ENCODE results near the gene PRPF40B.

DNA sequence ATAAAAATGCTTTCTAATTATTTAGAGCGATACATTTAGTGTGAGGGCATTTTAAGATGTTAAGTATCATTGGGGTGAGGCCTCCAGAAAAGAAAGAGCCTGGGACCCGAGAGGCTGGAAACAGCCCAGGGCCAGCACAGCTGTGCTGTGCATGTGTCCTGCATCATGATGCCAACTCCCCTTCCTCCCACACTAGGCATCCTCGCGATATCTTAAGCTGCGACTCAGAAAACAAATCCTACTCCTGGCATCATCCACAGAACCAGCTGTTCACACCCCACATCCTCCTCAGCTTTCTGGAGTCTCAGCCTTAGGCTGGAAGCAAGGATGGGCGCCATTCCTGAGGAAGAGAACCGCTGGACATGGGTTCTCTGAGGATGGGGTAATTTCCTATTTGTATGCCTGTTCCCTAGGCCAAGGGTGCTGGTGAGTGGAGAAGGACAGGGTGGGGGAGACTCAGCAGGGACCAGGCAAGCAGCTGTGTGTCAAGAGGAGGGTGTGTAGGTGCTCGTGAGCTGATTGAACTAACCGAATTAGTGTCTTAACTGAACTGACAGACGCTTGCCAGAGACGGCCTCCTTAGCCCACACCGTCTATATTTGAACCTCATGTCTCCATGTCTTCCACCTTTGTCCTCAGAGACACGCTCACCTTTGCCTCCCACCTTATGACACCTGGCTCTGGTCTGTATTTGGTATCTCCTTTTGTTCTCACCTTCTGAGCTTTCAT lies 39.8 kb upstream of the PRPF40B start:
- TF ChIP-seq, protein P1, sequence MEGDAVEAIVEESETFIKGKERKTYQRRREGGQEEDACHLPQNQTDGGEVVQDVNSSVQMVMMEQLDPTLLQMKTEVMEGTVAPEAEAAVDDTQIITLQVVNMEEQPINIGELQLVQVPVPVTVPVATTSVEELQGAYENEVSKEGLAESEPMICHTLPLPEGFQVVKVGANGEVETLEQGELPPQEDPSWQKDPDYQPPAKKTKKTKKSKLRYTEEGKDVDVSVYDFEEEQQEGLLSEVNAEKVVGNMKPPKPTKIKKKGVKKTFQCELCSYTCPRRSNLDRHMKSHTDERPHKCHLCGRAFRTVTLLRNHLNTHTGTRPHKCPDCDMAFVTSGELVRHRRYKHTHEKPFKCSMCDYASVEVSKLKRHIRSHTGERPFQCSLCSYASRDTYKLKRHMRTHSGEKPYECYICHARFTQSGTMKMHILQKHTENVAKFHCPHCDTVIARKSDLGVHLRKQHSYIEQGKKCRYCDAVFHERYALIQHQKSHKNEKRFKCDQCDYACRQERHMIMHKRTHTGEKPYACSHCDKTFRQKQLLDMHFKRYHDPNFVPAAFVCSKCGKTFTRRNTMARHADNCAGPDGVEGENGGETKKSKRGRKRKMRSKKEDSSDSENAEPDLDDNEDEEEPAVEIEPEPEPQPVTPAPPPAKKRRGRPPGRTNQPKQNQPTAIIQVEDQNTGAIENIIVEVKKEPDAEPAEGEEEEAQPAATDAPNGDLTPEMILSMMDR (IDR thresholded peaks at IDR 0.05): no peak
- TF ChIP-seq POLR2A (IDR thresholded peaks at IDR 0.05): no peak
